ENCODE measurements around the gene TRABD2B. TPM values are rescaled to one million over a fixed set of nuclear protein-coding genes. Genes with fewer than 3 reads are reported as not detected.

Gene TRABD2B
- total RNA-seq, 4 donors from 2014 or later, result 0.63 to 3.1 (median 1.7) TPM

GRCh38 chr1:47887475-47888293 lies 109.5 kb downstream of the TRABD2B start:
- WGBS, 2 donors, result 74 to 77% methylated on average over 16 of the region's 16 CpGs
- H3K4me3 ChIP-seq (ENCODE audit: low read depth, poor library complexity, severe bottlenecking), result no peak overlapping the region
- intact Hi-C loops (cut with DNase I; ENCODE audit: low total_unique reads), result no loop called here
- DNase-seq (ENCODE audit: low spot score in 2 of 2), result no peak
- TF ChIP-seq CTCF (IDR thresholded peaks at IDR 0.05) (no peak), POLR2A (IDR thresholded peaks at IDR 0.05) (no peak)

GRCh38 chr1:47887060-47887459 lies 110.1 kb downstream of the TRABD2B start:
- no peak overlapping the region for H3K4me3 ChIP-seq (ENCODE audit: low read depth, poor library complexity, severe bottlenecking)
- TF ChIP-seq CTCF (IDR thresholded peaks at IDR 0.05) (no peak), POLR2A (IDR thresholded peaks at IDR 0.05) (no peak)
- no peak for DNase-seq (ENCODE audit: low spot score in 2 of 2)
- intact Hi-C loops (cut with DNase I; ENCODE audit: low total_unique reads), result no loop called here
- 50% methylated on average over 2 of the region's 2 CpGs for WGBS, 2 donors

- no peak for DNase-seq (ENCODE audit: low spot score in 2 of 2)
- TF ChIP-seq CTCF (IDR thresholded peaks at IDR 0.05) (no peak), POLR2A (IDR thresholded peaks at IDR 0.05) (no peak)
- intact Hi-C loops (cut with DNase I; ENCODE audit: low total_unique reads), result no loop called here
- H3K4me3 ChIP-seq (ENCODE audit: low read depth, poor library complexity, severe bottlenecking), result no peak overlapping the region
- 89 to 92% methylated on average over 7 of the region's 7 CpGs for WGBS, 2 donors
Observed at GRCh38 chr1:47886141-47886540, 111.0 kb downstream of the TRABD2B start.

- TF ChIP-seq CTCF (IDR thresholded peaks at IDR 0.05) (no peak), POLR2A (IDR thresholded peaks at IDR 0.05) (no peak)
- 88 to 96% methylated on average over 8 of the region's 8 CpGs for WGBS, 2 donors
- no peak overlapping the region for H3K4me3 ChIP-seq (ENCODE audit: low read depth, poor library complexity, severe bottlenecking)
- no peak for DNase-seq (ENCODE audit: low spot score in 2 of 2)
- intact Hi-C loops (cut with DNase I; ENCODE audit: low total_unique reads), result no loop called here
Observed at GRCh38 chr1:47885062-47885830, 111.9 kb downstream of the TRABD2B start.

GRCh38 chr1:47883963-47884362 lies 113.2 kb downstream of the TRABD2B start:
- TF ChIP-seq CTCF (IDR thresholded peaks at IDR 0.05) (no peak), POLR2A (IDR thresholded peaks at IDR 0.05) (no peak)
- intact Hi-C loops (cut with DNase I; ENCODE audit: low total_unique reads), result loop anchor here (1.0 kb wide), 1 partner anchor 78 kb away; no protein-coding TSS in a partner anchor
- DNase-seq (ENCODE audit: low spot score in 2 of 2), result no peak
- no peak overlapping the region for H3K4me3 ChIP-seq (ENCODE audit: low read depth, poor library complexity, severe bottlenecking)
- 88 to 92% methylated on average over 1 of the region's 1 CpG for WGBS, 2 donors

All from lower leg skin (tissue), 4 donors.